Neural progenitor cell (in vitro differentiated cells): Measurements from ENCODE around the gene CHST9.

Experiments used
- EZH2 ChIP-seq: fragments of 200-600 bp; sonication (generic); IDR thresholded peaks from 2 replicates; pipeline ENCODE4 v1.6.1; 2017; ENCODE audit warnings: antibody characterized with exemption, mild to moderate bottlenecking, moderate library complexity
- TF ChIP-seq, protein P1 (sequence below): fragments of 200-600 bp; sonication (generic); IDR thresholded peaks from 2 replicates; pipeline ENCODE4 v1.5.1; 2017; ENCODE audit warnings: antibody characterized with exemption, mild to moderate bottlenecking

DNA sequence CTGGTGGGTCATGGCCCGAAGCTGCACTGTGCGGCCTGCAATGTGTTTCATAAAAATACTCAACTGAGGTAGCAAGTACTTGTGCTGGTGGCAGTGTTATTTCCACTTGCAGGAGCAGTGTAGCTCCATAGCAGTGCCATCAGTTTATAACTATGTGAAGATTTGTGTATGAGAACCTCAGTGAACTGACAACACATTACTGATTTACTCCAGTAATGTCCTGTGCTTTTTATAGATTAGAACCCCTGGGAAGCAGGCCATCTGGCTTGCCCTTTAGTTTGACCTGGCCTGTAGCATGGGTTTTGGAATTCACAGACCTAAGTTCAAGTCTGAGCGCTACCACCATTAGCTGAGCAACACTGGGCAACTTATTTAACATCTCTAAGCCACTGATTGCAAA is 219.9 kb downstream of the CHST9 start:
- TF ChIP-seq, protein P1, sequence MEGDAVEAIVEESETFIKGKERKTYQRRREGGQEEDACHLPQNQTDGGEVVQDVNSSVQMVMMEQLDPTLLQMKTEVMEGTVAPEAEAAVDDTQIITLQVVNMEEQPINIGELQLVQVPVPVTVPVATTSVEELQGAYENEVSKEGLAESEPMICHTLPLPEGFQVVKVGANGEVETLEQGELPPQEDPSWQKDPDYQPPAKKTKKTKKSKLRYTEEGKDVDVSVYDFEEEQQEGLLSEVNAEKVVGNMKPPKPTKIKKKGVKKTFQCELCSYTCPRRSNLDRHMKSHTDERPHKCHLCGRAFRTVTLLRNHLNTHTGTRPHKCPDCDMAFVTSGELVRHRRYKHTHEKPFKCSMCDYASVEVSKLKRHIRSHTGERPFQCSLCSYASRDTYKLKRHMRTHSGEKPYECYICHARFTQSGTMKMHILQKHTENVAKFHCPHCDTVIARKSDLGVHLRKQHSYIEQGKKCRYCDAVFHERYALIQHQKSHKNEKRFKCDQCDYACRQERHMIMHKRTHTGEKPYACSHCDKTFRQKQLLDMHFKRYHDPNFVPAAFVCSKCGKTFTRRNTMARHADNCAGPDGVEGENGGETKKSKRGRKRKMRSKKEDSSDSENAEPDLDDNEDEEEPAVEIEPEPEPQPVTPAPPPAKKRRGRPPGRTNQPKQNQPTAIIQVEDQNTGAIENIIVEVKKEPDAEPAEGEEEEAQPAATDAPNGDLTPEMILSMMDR, result no peak
- no peak for TF ChIP-seq EZH2
